Activated CD4-positive, CD25-positive, alpha-beta regulatory T cell treated with anti-CD3 and anti-CD28 coated beads, Interleukin-2, amount 50 U/mL, for 72 hours (primary cell): ENCODE results near the gene KCNJ18.
"Not testable (repeated sequence)": the region's sequence is repeated elsewhere in the genome, so short reads cannot be mapped to it uniquely, and the experiment has no call there.

Experiments used
- DNase-seq: peaks from one replicate; pipeline ENCODE4 v3.0.0; 2021

KCNJ18 gene

GRCh38 chr17:21691883-21692703 is at the start of gene KCNJ18:
KCNJ18 (plus strand) TSS chr17:21692523; CDS start chr17:21702787, 10,264 bp downstream.
- DNase-seq, result not testable (repeated sequence)

GRCh38 chr17:21648125-21648524 is 44.2 kb upstream of the KCNJ18 start:
- not testable (repeated sequence) for DNase-seq

GRCh38 chr17:21650043-21650442 is 42.3 kb upstream of the KCNJ18 start:
- DNase-seq, result not testable (repeated sequence)

- not testable (repeated sequence) for DNase-seq
These were observed 40.3 kb upstream of the KCNJ18 start for GRCh38 chr17:21652049-21652448.

- DNase-seq, result not testable (repeated sequence)
These were observed 39.1 kb upstream of the KCNJ18 start for GRCh38 chr17:21653211-21653610.

- DNase-seq, result not testable (repeated sequence)
These were observed 35.6 kb upstream of the KCNJ18 start for GRCh38 chr17:21656518-21657309.

GRCh38 chr17:21659635-21660034 is 32.7 kb upstream of the KCNJ18 start:
- DNase-seq, result not testable (repeated sequence)

DNA sequence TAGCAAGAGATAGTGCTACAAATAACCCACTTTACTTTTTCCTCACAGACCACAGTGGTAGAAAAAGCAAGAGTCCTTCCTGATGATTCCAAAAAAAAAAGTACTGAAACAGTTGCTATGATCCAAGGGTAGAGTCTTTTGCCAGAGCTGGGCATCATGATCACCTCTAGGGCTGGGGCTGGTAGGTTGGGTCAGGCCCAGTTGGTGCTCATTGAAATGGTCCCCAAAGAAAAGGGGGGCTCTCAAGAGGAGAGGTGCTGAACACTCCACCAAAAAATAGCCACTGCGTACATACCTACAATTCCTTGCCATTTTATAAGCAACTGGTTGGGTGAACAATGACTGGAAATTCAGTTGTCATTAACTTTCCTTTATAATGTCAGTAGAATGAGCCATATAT is 30.9 kb upstream of the KCNJ18 start:
- DNase-seq, result not testable (repeated sequence)

DNA sequence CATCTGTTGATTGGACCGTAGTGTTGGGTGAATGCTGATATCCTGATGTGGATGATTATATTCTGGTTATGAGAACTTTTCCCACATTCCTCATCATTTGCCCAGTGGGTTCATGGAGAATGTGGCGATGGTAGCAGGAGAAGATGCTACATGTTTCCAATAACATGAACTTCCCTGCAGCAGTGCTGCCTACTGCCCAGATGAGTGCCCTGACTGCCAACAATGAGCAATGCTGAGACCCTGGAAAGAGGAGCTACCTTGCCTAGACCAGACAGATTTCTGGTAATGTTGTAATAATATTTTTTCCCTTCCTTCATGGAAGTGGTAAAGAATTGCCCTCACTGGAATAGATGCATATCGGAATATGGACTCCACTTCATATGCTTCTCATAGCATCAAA is 29.2 kb upstream of the KCNJ18 start:
- not testable (repeated sequence) for DNase-seq

- not testable (repeated sequence) for DNase-seq
These were observed 28.5 kb upstream of the KCNJ18 start for GRCh38 chr17:21663614-21664474.

DNA sequence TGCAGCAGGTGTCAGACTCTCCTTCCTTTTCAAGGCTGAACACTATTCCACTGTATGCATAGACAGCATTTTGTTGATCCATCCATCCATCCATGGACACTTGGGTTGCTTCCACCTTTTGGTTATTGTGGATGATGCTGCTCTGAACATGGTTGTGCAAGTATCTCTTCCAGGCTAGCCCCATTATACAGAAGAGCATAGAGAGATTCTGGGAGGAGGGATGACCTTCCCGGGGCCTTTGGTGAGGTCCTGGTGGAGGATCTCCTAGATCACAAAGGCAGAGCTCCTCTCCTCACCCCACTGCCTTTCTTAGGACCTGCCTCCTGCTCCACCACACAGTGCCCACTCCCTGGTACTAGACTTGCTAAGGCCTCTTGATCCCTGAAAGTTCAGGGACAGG is 27.2 kb upstream of the KCNJ18 start:
- not testable (repeated sequence) for DNase-seq

GRCh38 chr17:21665935-21666493 is 26.3 kb upstream of the KCNJ18 start:
- DNase-seq, result not testable (repeated sequence)

DNA sequence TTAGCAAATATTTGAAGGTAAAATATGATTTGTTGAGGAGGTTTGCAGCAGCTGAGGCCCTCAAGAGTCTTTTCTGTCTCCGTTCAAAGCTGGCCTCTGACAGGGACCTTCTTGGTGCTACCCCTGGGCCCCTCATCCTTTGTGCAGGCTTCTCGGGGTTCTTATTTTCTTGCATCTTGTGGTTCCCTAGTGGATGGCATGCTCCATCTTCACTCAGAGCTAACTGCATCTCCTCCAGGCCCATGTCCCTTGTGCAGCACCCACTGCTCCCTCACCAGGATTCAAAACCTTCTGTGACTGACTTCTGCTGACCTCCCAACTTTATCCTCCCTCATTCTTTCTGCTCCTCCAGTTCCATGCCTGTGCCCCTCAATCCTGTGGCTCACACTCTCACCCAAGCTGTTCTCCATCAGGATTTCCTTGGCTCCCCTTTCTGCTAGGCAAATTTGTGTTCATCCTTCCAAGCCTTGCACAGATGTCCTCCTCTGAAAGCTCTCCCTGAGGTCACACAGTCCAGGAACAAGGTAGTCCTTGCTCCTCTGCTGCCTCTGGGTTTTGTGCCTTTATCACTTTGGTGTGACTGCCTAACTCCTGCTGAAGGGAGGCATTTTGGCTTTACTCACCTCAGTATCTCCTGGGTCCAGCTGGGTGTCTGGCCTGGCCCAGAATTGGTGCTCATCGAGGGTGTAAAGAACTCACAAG is 25.5 kb upstream of the KCNJ18 start:
- DNase-seq, result not testable (repeated sequence)

- DNase-seq, result not testable (repeated sequence)
These were observed 24.8 kb upstream of the KCNJ18 start for GRCh38 chr17:21667413-21668117.

GRCh38 chr17:21668118-21668488 is 24.2 kb upstream of the KCNJ18 start:
- DNase-seq, result not testable (repeated sequence)

- DNase-seq, result not testable (repeated sequence)
These were observed 23.4 kb upstream of the KCNJ18 start for GRCh38 chr17:21668746-21669508.

GRCh38 chr17:21669616-21670360 is 22.5 kb upstream of the KCNJ18 start:
- not testable (repeated sequence) for DNase-seq

- DNase-seq, result not testable (repeated sequence)
These were observed 21.8 kb upstream of the KCNJ18 start for GRCh38 chr17:21670361-21671155.

GRCh38 chr17:21671437-21671836 is 20.9 kb upstream of the KCNJ18 start:
- not testable (repeated sequence) for DNase-seq
